ENCODE data around the gene SLC26A11. TPM values are rescaled to one million over a fixed set of nuclear protein-coding genes. Genes with fewer than 3 reads are reported as not detected.
A peak's percentile ranks its signal among the peaks of the same experiment; 100 is the strongest.

The SLC26A11 gene
- polyA plus RNA-seq, 1 donor (not counting 4 experiments of a cell fraction or from before 2014, with no cell fraction given) = 2.2 TPM

DNA sequence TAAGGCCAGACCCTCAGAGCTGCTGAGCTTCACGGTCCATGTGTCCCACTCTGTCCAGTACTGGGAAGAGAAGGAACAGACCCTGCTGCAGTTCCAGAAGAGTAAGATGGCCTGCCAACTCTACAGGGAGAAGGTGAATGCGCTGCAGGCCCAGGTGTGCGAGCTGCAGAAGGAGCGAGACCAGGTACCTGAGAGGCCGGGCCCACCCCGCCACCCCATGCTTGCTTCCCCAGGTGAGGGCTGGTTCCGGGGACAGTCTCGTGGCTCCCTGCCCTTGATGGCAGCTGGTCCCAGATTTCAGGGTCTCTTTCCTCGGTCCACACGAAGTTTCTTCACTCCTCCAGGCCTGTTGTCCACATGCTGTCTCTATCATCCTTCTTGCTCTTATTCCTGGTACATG is 29.5 kb upstream of the SLC26A11 start:
- Histone ChIP-seq H3K4me1 (ENCODE audit: control insufficient read depth, extremely low read depth, insufficient read depth, low read length) (peaks cover 34% of the 10 kb centered on the region), H4K20me1 (ENCODE audit: control insufficient read depth, extremely low read depth, insufficient read depth, low read length) (no peaks in the 10 kb centered on the region), H3K9ac (ENCODE audit: control insufficient read depth, extremely low read depth, insufficient read depth, low read length) (no peak overlapping the region), H3K4me3 (ENCODE audit: control insufficient read depth in 2 of 3, extremely low read depth in 1 of 3, insufficient read depth in 2 of 3, low read depth in 1 of 3, low read length in 3 of 3) (no peak overlapping the region), H3K79me2 (ENCODE audit: control insufficient read depth, insufficient read depth, low read length) (no peaks in the 10 kb centered on the region), H2AFZ (ENCODE audit: control insufficient read depth, low read length) (no peak overlapping the region), H3K9me1 (ENCODE audit: control insufficient read depth, extremely low read depth, insufficient read depth, low read length) (peaks cover 2% of the 10 kb centered on the region), H3K27ac (ENCODE audit: control insufficient read depth, insufficient read depth, low read length) (no peak overlapping the region), H3K27me3 (ENCODE audit: control insufficient read depth, extremely low read depth, insufficient read depth, low read length) (peaks cover 5% of the 10 kb centered on the region), H3K4me2 (ENCODE audit: control insufficient read depth, extremely low read depth, insufficient read depth, low read depth, low read length) (no peak overlapping the region), H3K9me3 (ENCODE audit: control insufficient read depth, low read depth, low read length) (no peaks in the 10 kb centered on the region), H3K36me3 (ENCODE audit: control insufficient read depth in 2 of 2, extremely low read depth in 1 of 2, insufficient read depth in 2 of 2, low read length in 2 of 2) (no peaks in the 10 kb centered on the region)
- FAIRE-seq (no peak), DNase-seq (ENCODE audit: low read depth, low spot score) (no peak)
- dilution Hi-C loops (cut with MboI; ENCODE audit: extremely low pct_ligation_motif_present, low sequenced_read_pairs) = no loop called here
- no peak for TF ChIP-seq EZH2 (IDR thresholded peaks at IDR 0.05; ENCODE audit: low read length)
- TF ChIP-seq, protein P1, sequence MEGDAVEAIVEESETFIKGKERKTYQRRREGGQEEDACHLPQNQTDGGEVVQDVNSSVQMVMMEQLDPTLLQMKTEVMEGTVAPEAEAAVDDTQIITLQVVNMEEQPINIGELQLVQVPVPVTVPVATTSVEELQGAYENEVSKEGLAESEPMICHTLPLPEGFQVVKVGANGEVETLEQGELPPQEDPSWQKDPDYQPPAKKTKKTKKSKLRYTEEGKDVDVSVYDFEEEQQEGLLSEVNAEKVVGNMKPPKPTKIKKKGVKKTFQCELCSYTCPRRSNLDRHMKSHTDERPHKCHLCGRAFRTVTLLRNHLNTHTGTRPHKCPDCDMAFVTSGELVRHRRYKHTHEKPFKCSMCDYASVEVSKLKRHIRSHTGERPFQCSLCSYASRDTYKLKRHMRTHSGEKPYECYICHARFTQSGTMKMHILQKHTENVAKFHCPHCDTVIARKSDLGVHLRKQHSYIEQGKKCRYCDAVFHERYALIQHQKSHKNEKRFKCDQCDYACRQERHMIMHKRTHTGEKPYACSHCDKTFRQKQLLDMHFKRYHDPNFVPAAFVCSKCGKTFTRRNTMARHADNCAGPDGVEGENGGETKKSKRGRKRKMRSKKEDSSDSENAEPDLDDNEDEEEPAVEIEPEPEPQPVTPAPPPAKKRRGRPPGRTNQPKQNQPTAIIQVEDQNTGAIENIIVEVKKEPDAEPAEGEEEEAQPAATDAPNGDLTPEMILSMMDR (optimal IDR thresholded peaks at IDR 0.05 in 1 of 3, IDR thresholded peaks at IDR 0.05 in 1 of 3, conservative IDR thresholded peaks at IDR 0.05 in 1 of 3; ENCODE audit: extremely low read depth in 1 of 3, insufficient read depth in 2 of 3, low read length in 3 of 3) = no peak

DNA sequence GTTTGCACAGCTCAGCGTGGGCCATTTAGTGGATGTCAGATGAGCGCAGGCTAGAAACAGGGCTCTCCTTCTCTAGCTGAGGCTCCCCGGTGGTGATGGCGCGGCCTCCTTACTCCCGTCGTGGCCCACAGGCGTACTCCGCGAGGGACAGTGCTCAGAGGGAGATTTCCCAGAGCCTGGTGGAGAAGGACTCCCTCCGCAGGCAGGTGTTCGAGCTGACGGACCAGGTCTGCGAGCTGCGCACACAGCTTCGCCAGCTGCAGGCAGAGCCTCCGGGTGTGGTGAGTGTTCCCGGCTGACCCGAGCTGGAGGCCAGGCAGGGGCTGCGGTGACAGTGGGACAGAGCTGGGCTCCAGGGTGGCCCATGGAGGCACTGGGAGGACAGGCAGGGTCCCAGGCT is 29.0 kb upstream of the SLC26A11 start:
- H3K4me1 ChIP-seq (ENCODE audit: control insufficient read depth, extremely low read depth, insufficient read depth, low read length) = peaks cover 34% of the 10 kb centered on the region
- dilution Hi-C loops (cut with MboI; ENCODE audit: extremely low pct_ligation_motif_present, low sequenced_read_pairs) = no loop called here

More for the DNA sequence above, 29.0 kb upstream of the SLC26A11 start:
- TF ChIP-seq EZH2 (IDR thresholded peaks at IDR 0.05; ENCODE audit: low read length) = no peak
- TF ChIP-seq, protein P1 (optimal IDR thresholded peaks at IDR 0.05 in 1 of 3, IDR thresholded peaks at IDR 0.05 in 1 of 3, conservative IDR thresholded peaks at IDR 0.05 in 1 of 3; ENCODE audit: extremely low read depth in 1 of 3, insufficient read depth in 2 of 3, low read length in 3 of 3) = peak in 1 of 3 experiments; percentile 5
- H3K4me2 ChIP-seq (ENCODE audit: control insufficient read depth, extremely low read depth, insufficient read depth, low read depth, low read length) = no peak overlapping the region
- H3K79me2 ChIP-seq (ENCODE audit: control insufficient read depth, insufficient read depth, low read length) = no peaks in the 10 kb centered on the region
- H3K4me3 ChIP-seq (ENCODE audit: control insufficient read depth in 2 of 3, extremely low read depth in 1 of 3, insufficient read depth in 2 of 3, low read depth in 1 of 3, low read length in 3 of 3) = no peak overlapping the region
- no peak for FAIRE-seq
- H3K9me3 ChIP-seq (ENCODE audit: control insufficient read depth, low read depth, low read length) = no peaks in the 10 kb centered on the region
- no peak overlapping the region for H3K9ac ChIP-seq (ENCODE audit: control insufficient read depth, extremely low read depth, insufficient read depth, low read length)
- DNase-seq (ENCODE audit: low read depth, low spot score) = no peak
- H3K9me1 ChIP-seq (ENCODE audit: control insufficient read depth, extremely low read depth, insufficient read depth, low read length) = peaks cover 2% of the 10 kb centered on the region
- H3K27me3 ChIP-seq (ENCODE audit: control insufficient read depth, extremely low read depth, insufficient read depth, low read length) = peaks cover 5% of the 10 kb centered on the region
- H2AFZ ChIP-seq (ENCODE audit: control insufficient read depth, low read length) = no peak overlapping the region
- no peaks in the 10 kb centered on the region for H4K20me1 ChIP-seq (ENCODE audit: control insufficient read depth, extremely low read depth, insufficient read depth, low read length)
- H3K27ac ChIP-seq (ENCODE audit: control insufficient read depth, insufficient read depth, low read length) = no peak overlapping the region
- no peaks in the 10 kb centered on the region for H3K36me3 ChIP-seq (ENCODE audit: control insufficient read depth in 2 of 2, extremely low read depth in 1 of 2, insufficient read depth in 2 of 2, low read length in 2 of 2)
